Measurements from ENCODE around the gene INTS2.

The INTS2 gene

DNA sequence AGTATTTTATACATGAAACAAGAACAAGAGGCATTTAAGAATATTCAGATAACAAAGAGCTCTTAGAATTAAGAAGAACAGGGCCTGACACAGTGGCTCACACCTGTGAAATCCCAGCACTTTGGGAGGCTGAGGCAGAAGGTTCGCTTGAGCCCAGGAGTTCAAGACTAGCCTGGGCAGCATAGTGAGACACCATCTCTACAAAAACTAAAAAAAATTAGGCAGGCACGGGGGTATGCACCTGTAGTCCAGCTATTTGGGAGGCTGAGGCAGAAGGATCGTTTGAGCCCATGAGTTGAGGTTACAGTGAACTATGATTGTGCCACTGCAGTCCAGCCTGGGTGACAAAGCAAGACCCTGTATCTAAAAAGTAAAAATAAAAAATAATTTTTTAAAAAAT is 52.0 kb downstream of the INTS2 start:
- H3K4me3 ChIP-seq (ENCODE audit: low read depth, low read length) = no peak overlapping the region
- TF ChIP-seq, protein P1, sequence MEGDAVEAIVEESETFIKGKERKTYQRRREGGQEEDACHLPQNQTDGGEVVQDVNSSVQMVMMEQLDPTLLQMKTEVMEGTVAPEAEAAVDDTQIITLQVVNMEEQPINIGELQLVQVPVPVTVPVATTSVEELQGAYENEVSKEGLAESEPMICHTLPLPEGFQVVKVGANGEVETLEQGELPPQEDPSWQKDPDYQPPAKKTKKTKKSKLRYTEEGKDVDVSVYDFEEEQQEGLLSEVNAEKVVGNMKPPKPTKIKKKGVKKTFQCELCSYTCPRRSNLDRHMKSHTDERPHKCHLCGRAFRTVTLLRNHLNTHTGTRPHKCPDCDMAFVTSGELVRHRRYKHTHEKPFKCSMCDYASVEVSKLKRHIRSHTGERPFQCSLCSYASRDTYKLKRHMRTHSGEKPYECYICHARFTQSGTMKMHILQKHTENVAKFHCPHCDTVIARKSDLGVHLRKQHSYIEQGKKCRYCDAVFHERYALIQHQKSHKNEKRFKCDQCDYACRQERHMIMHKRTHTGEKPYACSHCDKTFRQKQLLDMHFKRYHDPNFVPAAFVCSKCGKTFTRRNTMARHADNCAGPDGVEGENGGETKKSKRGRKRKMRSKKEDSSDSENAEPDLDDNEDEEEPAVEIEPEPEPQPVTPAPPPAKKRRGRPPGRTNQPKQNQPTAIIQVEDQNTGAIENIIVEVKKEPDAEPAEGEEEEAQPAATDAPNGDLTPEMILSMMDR (IDR thresholded peaks at IDR 0.05; ENCODE audit: low read depth, low read length) = no peak

- TF ChIP-seq, protein P1 (IDR thresholded peaks at IDR 0.05; ENCODE audit: low read depth, low read length) = no peak
- no peak overlapping the region for H3K4me3 ChIP-seq (ENCODE audit: low read depth, low read length)
These were observed 52.5 kb downstream of the INTS2 start for GRCh38 chr17:61875285-61875684.

DNA sequence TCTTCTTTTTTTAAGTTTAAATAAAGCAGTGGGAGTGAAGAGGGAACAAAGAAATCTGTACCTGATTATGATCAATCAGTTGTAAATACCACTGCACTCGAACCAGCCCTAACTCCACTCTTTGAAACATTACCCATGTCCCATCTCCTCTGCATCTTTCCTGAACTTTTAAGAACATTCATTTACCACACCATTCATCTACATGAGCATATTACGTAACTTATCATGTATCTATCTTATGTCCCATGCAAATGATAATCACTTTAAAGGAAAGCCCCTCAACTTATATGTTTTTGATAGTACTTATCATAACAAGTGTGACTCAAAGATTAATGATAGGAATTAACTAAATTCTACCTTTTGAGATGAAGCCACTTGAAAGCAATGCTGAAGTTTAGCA is 53.7 kb downstream of the INTS2 start:
- TF ChIP-seq, protein P1 (IDR thresholded peaks at IDR 0.05; ENCODE audit: low read depth, low read length) = no peak
- no peak overlapping the region for H3K4me3 ChIP-seq (ENCODE audit: low read depth, low read length)

DNA sequence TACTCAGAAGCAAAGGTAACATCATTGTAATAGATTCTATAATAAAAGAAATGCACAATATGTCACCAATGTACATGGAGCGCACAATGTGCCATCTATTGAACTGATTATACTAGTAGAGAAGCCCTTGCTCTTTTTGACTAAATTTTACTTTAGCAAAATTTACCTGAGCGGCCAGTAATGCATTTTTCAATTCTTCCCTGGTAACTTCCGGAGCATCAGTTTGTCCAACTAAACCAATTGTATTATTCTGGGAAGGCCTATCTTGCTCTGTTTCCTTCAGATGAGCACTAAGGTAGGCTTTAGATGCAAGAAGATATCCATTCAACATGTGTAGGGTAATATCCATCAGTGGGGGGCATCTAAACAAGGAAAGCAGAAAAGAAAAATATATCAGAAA is 55.7 kb downstream of the INTS2 start:
- no peak overlapping the region for H3K4me3 ChIP-seq (ENCODE audit: low read depth, low read length)
- TF ChIP-seq, protein P1 (IDR thresholded peaks at IDR 0.05; ENCODE audit: low read depth, low read length) = no peak

- TF ChIP-seq, protein P1 (IDR thresholded peaks at IDR 0.05; ENCODE audit: low read depth, low read length) = no peak
- H3K4me3 ChIP-seq (ENCODE audit: low read depth, low read length) = no peak overlapping the region
These were observed 58.6 kb downstream of the INTS2 start for GRCh38 chr17:61869138-61869537.

- no peak overlapping the region for H3K4me3 ChIP-seq (ENCODE audit: low read depth, low read length)
- TF ChIP-seq, protein P1 (IDR thresholded peaks at IDR 0.05; ENCODE audit: low read depth, low read length) = no peak
These were observed 59.7 kb downstream of the INTS2 start for GRCh38 chr17:61868074-61868473.

- TF ChIP-seq, protein P1 (IDR thresholded peaks at IDR 0.05; ENCODE audit: low read depth, low read length) = no peak
- H3K4me3 ChIP-seq (ENCODE audit: low read depth, low read length) = no peak overlapping the region
These were observed 60.7 kb downstream of the INTS2 start for GRCh38 chr17:61867033-61867432.
